HFF-Myc (cell line): Measurements from ENCODE around the gene MGAT5.

Experiments used
- DNase-seq: peaks from one replicate; pipeline ENCODE4 v3.0.0-alpha.2; 2011; ENCODE audit warnings: low read depth; ENCODE audit errors: extremely low read depth
- H3K4me3 ChIP-seq: replicated peaks from 2 replicates; pipeline ENCODE4 v1.5.1; 2011; ENCODE audit warnings: low read depth, mild to moderate bottlenecking, control low read depth, low read length
- TF ChIP-seq, protein P1 (sequence below): IDR thresholded peaks from 2 replicates; pipeline ENCODE4 v1.5.1; 2012; ENCODE audit warnings: mild to moderate bottlenecking, low read depth, low read length, control low read depth; ENCODE audit errors: missing control alignments

The MGAT5 gene

DNA sequence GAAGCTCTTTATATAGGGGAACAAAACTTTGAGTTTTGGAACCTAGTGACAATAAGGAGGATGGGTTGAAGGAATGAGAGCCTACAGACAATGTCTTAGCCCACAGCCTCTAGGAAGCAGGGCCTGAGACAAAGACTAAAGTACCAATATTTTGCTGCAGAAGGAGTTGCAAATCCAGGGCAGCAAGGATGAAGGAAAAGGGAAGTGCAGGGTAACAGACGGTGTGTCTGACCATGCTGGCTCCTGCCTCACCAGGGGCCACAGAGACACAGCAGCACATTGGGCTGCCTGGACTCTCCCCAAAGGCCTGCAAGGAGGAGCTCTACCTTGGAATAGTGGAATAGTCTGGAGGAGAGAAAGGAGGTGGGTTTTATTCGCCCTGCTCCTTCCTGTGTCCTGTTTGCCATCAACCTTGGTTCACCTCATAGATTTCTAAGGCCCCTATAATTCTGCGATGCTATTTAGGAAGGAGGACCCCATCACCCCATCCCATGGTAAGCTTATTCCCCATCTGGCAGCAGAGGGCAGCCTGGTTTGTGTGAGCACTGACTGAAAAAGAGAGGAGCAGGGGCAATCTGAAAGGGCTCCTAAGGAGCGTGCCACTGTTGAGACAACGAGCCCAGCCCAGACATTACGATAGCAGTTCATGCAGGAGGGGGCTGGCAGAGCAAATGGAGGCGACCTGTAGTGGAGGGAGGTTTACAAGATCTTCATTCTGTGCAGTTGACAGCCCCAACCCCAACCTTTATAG, 143.4 kb downstream of the MGAT5 start:
- H3K4me3 ChIP-seq, result no peak overlapping the region
- DNase-seq, result no peak
- TF ChIP-seq, protein P1, sequence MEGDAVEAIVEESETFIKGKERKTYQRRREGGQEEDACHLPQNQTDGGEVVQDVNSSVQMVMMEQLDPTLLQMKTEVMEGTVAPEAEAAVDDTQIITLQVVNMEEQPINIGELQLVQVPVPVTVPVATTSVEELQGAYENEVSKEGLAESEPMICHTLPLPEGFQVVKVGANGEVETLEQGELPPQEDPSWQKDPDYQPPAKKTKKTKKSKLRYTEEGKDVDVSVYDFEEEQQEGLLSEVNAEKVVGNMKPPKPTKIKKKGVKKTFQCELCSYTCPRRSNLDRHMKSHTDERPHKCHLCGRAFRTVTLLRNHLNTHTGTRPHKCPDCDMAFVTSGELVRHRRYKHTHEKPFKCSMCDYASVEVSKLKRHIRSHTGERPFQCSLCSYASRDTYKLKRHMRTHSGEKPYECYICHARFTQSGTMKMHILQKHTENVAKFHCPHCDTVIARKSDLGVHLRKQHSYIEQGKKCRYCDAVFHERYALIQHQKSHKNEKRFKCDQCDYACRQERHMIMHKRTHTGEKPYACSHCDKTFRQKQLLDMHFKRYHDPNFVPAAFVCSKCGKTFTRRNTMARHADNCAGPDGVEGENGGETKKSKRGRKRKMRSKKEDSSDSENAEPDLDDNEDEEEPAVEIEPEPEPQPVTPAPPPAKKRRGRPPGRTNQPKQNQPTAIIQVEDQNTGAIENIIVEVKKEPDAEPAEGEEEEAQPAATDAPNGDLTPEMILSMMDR, result no peak

DNA sequence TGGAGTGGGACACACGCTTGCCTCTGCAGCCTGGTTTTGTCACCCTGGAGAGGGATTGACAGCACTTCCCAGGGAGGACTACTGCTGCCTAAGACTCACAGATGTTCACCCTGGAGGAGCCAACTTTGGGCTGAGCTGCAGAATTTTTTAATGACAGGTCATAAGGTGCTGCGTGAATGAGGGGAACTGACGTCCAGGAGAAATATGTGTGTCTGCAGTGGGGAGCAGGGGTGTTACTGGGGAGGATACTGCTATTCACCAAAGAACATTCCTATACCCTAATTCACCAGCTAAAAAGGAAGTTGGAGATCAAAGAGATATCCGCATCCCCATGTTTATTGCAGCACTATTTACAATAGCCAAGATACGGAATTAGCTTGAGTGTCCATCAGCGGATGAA, 144.4 kb downstream of the MGAT5 start:
- no peak overlapping the region for H3K4me3 ChIP-seq
- TF ChIP-seq, protein P1, result no peak
- peak; percentile 78 for DNase-seq

GRCh38 chr2:134399096-134399495, 145.2 kb downstream of the MGAT5 start:
- no peak for DNase-seq
- no peak overlapping the region for H3K4me3 ChIP-seq
- TF ChIP-seq, protein P1, result no peak

GRCh38 chr2:134401081-134401497, 147.2 kb downstream of the MGAT5 start:
- TF ChIP-seq, protein P1, result no peak
- no peak for DNase-seq

GRCh38 chr2:134401789-134402188, 147.9 kb downstream of the MGAT5 start:
- no peak overlapping the region for H3K4me3 ChIP-seq
- no peak for DNase-seq
- TF ChIP-seq, protein P1, result no peak

More at GRCh38 chr2:134401081-134401497, 147.2 kb downstream of the MGAT5 start:
- no peak overlapping the region for H3K4me3 ChIP-seq

GRCh38 chr2:134402410-134402809, 148.5 kb downstream of the MGAT5 start:
- no peak for DNase-seq
- no peak overlapping the region for H3K4me3 ChIP-seq
- TF ChIP-seq, protein P1, result no peak
